Stomach (tissue), 4 donors: ENCODE data around the gene PNPLA2.

ENCODE experiments used
- CTCF ChIP-seq, 7 experiments: fragments of 450-650 bp in 4 of 7; fragments of 200-600 bp in 3 of 7; sonication (generic) in 3 of 7; IDR thresholded peaks; one replicate each; pipeline ENCODE4 v1.5.1; 2016 to 2019; ENCODE audit warnings: antibody characterized with exemption in 7 of 7, control low read depth in 2 of 7, mild to moderate bottlenecking in 1 of 7
- EP300 ChIP-seq: sonication (generic); formaldehyde crosslinking; IDR thresholded peaks from one replicate; pipeline ENCODE4 v1.6.1; 2017; ENCODE audit warnings: antibody characterized with exemption
- POLR2AphosphoS5 ChIP-seq, 3 donors: sonication (generic); formaldehyde crosslinking; IDR thresholded peaks; one replicate each; pipeline ENCODE4 v1.6.1; 2016; ENCODE audit warnings: antibody characterized with exemption in 3 of 3

DNA sequence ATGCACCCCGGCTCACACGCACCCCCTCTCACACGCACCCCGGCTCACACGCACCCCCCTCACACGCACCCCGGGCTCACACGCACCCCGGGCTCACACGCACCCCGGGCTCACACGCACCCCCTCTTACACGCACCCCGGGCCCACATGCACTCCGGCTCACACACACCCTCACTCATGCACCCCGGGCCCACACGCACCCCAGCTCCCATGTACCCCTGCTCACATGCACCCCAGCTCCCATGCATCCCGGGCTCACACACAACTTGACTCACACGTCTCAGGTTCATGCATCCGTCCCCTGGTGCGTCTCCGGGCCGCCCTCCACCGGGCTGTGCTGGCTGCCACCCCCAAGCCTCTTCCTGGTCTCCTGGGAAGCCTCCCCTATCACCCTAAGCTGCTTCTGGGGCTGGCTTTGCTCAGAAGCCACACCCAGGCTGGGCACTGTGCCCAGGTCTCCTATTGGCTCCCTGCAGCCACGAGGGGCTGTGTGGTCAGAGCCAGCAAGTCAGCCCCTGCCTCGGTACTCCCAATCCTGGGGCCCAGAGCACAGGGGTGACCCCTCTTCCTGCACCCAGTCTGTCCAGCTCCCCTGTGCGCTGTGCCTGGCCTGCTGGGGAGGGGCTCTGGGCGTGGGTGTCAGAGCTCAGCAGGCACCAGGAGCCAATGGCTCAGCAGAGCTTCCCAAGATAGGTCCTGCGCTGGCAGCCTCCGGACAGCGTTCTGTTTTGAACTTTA is 40.8 kb downstream of the PNPLA2 start:
- TF ChIP-seq CTCF (IDR thresholded peaks at IDR 0.05) = no peak
- TF ChIP-seq POLR2AphosphoS5 (IDR thresholded peaks at IDR 0.05) = no peak
- TF ChIP-seq EP300 = no peak
